Osteocyte (in vitro differentiated cells): ENCODE measurements around the gene DNM3. TPM values are rescaled to one million over a fixed set of nuclear protein-coding genes. Genes with fewer than 3 reads are reported as not detected.

Source experiments
- DNase-seq: peaks from one replicate; pipeline ENCODE4 v3.0.0; 2021; ENCODE audit warnings: mixed read lengths; ENCODE audit not compliant: unreplicated experiment; ENCODE audit errors: extremely low spot score
- H3K27ac Mint-ChIP-seq: one replicate; pipeline ENCODE4 v1.8.0; 2021; ENCODE audit warnings: mild to moderate bottlenecking, mixed read lengths; ENCODE audit not compliant: unreplicated experiment
- H3K27me3 Mint-ChIP-seq: one replicate; pipeline ENCODE4 v1.8.0; 2021; ENCODE audit warnings: mixed read lengths; ENCODE audit not compliant: unreplicated experiment
- H3K36me3 Mint-ChIP-seq: one replicate; pipeline ENCODE4 v1.8.0; 2021; ENCODE audit warnings: mixed read lengths; ENCODE audit not compliant: unreplicated experiment
- H3K4me1 Mint-ChIP-seq: one replicate; pipeline ENCODE4 v1.8.0; 2021; ENCODE audit warnings: mixed read lengths; ENCODE audit not compliant: unreplicated experiment
- H3K4me3 Mint-ChIP-seq: one replicate; pipeline ENCODE4 v1.8.0; 2021; ENCODE audit warnings: mild to moderate bottlenecking, moderate library complexity, mixed read lengths; ENCODE audit not compliant: unreplicated experiment
- H3K9me3 Mint-ChIP-seq: one replicate; pipeline ENCODE4 v1.8.0; 2021; ENCODE audit warnings: mixed read lengths; ENCODE audit not compliant: unreplicated experiment
- CTCF ChIP-seq: fragments of 200-600 bp; sonication (generic); IDR thresholded peaks from 2 replicates; pipeline ENCODE4 v1.5.0; 2021; ENCODE audit warnings: antibody characterized with exemption, mild to moderate bottlenecking, moderate library complexity
- total RNA-seq: library from RNA; stranded (reverse); gene quantifications from 2 replicates; pipeline ENCODE4 v1.2.1, GENCODE V29; 2021

The DNM3 gene
- total RNA-seq, 1 donor from 2014 or later, result 3.7 TPM

GRCh38 chr1:172324086-172324485 is 482.8 kb downstream of the DNM3 start:
- Mint-ChIP-seq H3K4me3 (no peak overlapping the region), H3K4me1 (peaks cover 22% of the 10 kb centered on the region), H3K27ac (no peak overlapping the region), H3K27me3 (no peaks in the 10 kb centered on the region), H3K36me3 (no peaks in the 10 kb centered on the region), H3K9me3 (no peaks in the 10 kb centered on the region)
- TF ChIP-seq CTCF, result no peak
- DNase-seq, result no peak

DNA sequence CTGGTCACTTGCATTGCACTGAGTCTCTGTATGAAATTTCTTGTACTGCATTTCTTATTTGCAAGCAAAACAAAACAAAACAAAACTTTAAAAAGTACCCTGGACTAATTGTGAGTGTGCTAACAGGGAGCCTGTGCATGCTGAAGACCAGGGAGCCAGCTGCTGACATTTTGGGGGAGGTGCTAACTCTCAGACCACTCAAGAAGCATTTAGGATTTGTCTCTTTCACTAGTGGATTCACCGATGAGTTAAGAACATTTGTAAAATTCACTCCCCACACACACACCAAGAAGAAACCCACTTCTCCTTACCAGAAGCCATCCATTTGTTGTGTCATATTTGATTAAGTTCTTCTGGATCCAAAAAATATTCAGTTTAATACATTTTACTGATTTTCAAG is 483.5 kb downstream of the DNM3 start:
- Mint-ChIP-seq H3K4me1 (peaks cover 22% of the 10 kb centered on the region), H3K27ac (peak overlapping the region; percentile 76)
- no peak for TF ChIP-seq CTCF

DNA sequence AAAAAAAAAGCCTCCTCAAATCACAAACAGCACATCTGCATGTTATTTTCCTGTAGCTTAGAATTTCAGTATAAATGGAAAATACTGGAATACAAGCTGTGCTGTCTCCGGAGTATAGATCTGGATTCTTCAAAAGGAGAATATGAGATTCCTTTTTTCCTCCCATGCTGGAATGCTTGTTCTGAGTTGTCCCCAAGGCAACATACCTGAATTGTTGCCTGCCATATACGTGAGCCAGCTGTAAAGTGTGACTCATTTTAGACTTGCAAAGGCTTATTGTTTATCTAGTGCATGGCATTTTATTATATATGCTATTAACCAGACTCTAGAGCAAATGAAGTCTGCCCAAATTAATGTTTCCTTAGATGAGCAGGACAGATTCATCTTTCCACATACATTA is 484.2 kb downstream of the DNM3 start:
- Mint-ChIP-seq H3K36me3 (no peaks in the 10 kb centered on the region), H3K27ac (peak overlapping the region; percentile 76), H3K27me3 (no peaks in the 10 kb centered on the region), H3K9me3 (no peaks in the 10 kb centered on the region), H3K4me1 (peaks cover 22% of the 10 kb centered on the region), H3K4me3 (no peak overlapping the region)
- no peak for DNase-seq
- no peak for TF ChIP-seq CTCF

More for the DNA sequence above, 483.5 kb downstream of the DNM3 start:
- Mint-ChIP-seq H3K36me3 (no peaks in the 10 kb centered on the region), H3K4me3 (no peak overlapping the region), H3K27me3 (no peaks in the 10 kb centered on the region), H3K9me3 (no peaks in the 10 kb centered on the region)
- no peak for DNase-seq

DNA sequence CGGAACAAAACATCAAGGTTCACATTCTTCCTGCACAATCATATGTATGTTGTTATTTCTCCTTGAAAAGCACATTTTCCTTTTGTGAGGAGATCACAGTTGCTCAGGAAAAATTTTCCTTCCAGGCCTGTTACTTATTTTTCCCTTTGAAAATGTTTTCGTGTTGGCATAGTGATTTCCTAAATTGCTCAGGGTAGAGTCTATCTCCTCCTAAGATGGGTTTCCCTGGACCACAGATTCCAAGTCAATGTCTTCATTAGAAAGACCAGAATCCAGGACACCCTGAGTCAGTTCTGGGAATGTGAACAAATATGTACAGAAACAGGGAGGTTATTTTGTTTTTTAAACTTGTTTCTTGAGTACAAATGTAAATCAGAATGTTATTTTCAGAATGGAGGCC is 484.8 kb downstream of the DNM3 start:
- peak overlapping the region; percentile 76 for H3K27ac Mint-ChIP-seq
- no peak for DNase-seq

GRCh38 chr1:172328266-172328665 is 487.0 kb downstream of the DNM3 start:
- TF ChIP-seq CTCF, result no peak
- Mint-ChIP-seq H3K9me3 (peaks cover 5% of the 10 kb centered on the region), H3K27me3 (no peaks in the 10 kb centered on the region), H3K4me1 (peaks cover 23% of the 10 kb centered on the region), H3K4me3 (no peak overlapping the region), H3K36me3 (peaks cover 4% of the 10 kb centered on the region), H3K27ac (no peak overlapping the region)
- DNase-seq, result no peak

More for the DNA sequence above, 484.8 kb downstream of the DNM3 start:
- Mint-ChIP-seq H3K9me3 (no peaks in the 10 kb centered on the region), H3K36me3 (no peaks in the 10 kb centered on the region), H3K27me3 (no peaks in the 10 kb centered on the region), H3K4me1 (peaks cover 22% of the 10 kb centered on the region), H3K4me3 (no peak overlapping the region)
- no peak for TF ChIP-seq CTCF
